ENCODE measurements around the gene MOSPD3. TPM values are rescaled to one million over a fixed set of nuclear protein-coding genes. Genes with fewer than 3 reads are reported as not detected.

The MOSPD3 gene
- total and polyA plus RNA-seq, 2 of the 13 experiments (the other 11 are each of a cell fraction or from before 2014, with no cell fraction given) = 7.6 to 8.8 TPM

- TF ChIP-seq ZNF503 (CRISPR knock-in tag; IDR thresholded peaks at IDR 0.05) (no peak), PATZ1 (CRISPR knock-in tag; IDR thresholded peaks at IDR 0.05) (peak; percentile 45), HIVEP1 (CRISPR knock-in tag; IDR thresholded peaks at IDR 0.05) (0 out of 2 replicates have a peak, but pooled peaks have one; percentile 12), NCOA5 (CRISPR knock-in tag; IDR thresholded peaks at IDR 0.05) (0 out of 2 replicates have a peak, but pooled peaks have one; percentile 55), ZNF775 (CRISPR knock-in tag; IDR thresholded peaks at IDR 0.05; ENCODE audit: borderline replicate concordance) (no peak), ZBTB7B (CRISPR knock-in tag; IDR thresholded peaks at IDR 0.05) (no peak), SMARCC2 (IDR thresholded peaks at IDR 0.05) (no peak), RAD21 (CRISPR knock-in tag; IDR thresholded peaks at IDR 0.05) (peak; percentile 66), ZBTB42 (CRISPR knock-in tag; IDR thresholded peaks at IDR 0.05) (no peak), TBL1XR1 (IDR thresholded peaks at IDR 0.05; ENCODE audit: borderline replicate concordance, low read length, partially characterized antibody) (no peak), STAG1 (CRISPR knock-in tag; IDR thresholded peaks at IDR 0.05) (peak; percentile 46), ZNF275 (CRISPR knock-in tag; IDR thresholded peaks at IDR 0.05; ENCODE audit: borderline replicate concordance) (no peak), SMARCE1 (IDR thresholded peaks at IDR 0.05; ENCODE audit: borderline replicate concordance) (no peak), RNF219 (CRISPR knock-in tag; IDR thresholded peaks at IDR 0.05) (no peak), E2F1 (CRISPR knock-in tag; IDR thresholded peaks at IDR 0.05) (no peak), POLR2A (IDR thresholded peaks at IDR 0.05; ENCODE audit: insufficient read depth in 1 of 2, low read depth in 2 of 2, low read length in 2 of 2) (no peak), ZNF841 (CRISPR knock-in tag; IDR thresholded peaks at IDR 0.05; ENCODE audit: borderline replicate concordance) (no peak), HNRNPL (IDR thresholded peaks at IDR 0.05; ENCODE audit: low read depth, low read length) (0 out of 2 replicates have a peak, but pooled peaks have one; percentile 34), ZNF709 (CRISPR knock-in tag; IDR thresholded peaks at IDR 0.05) (no peak), ZNF629 (CRISPR knock-in tag; conservative IDR thresholded peaks at IDR 0.05) (no peak), ESRRA (CRISPR knock-in tag; IDR thresholded peaks at IDR 0.05; ENCODE audit: low read depth) (no peak), ZZZ3 (CRISPR knock-in tag; IDR thresholded peaks at IDR 0.05; ENCODE audit: borderline replicate concordance) (no peak), ARID2 (CRISPR knock-in tag; IDR thresholded peaks at IDR 0.05; ENCODE audit: borderline replicate concordance) (no peak)
These were observed 48.4 kb upstream of the MOSPD3 start (continued) for GRCh38 chr7:100563809-100564400.
